HG03457 (cell line): ENCODE results near the gene GFM2.
"Not testable (repeated sequence)": the region's sequence is repeated elsewhere in the genome, so short reads cannot be mapped to it uniquely, and the experiment has no call there.

Source experiments
- ATAC-seq: cut with Tn5 transposase; IDR thresholded peaks from one replicate; pipeline ENCODE4 v1.9.1; 2021; ENCODE audit warnings: moderate number of reproducible peaks; ENCODE audit not compliant: unreplicated experiment

GFM2 gene

GRCh38 chr5:74766849-74767578 is at the start of gene GFM2, which contains the start of gene NSA2:
GFM2 (minus strand) TSS chr5:74767117; CDS start chr5:74763742, 3,375 bp downstream.
NSA2 (plus strand) TSS chr5:74767249; CDS start chr5:74767361, 112 bp downstream.
- peak; percentile 68 for ATAC-seq

GRCh38 chr5:74810915-74811314 is 44.0 kb upstream of the GFM2 start:
- ATAC-seq, result no peak

- no peak for ATAC-seq
These were observed 35.0 kb upstream of the GFM2 start for GRCh38 chr5:74801941-74802340.

GRCh38 chr5:74801197-74801596 is 34.3 kb upstream of the GFM2 start:
- no peak for ATAC-seq

DNA sequence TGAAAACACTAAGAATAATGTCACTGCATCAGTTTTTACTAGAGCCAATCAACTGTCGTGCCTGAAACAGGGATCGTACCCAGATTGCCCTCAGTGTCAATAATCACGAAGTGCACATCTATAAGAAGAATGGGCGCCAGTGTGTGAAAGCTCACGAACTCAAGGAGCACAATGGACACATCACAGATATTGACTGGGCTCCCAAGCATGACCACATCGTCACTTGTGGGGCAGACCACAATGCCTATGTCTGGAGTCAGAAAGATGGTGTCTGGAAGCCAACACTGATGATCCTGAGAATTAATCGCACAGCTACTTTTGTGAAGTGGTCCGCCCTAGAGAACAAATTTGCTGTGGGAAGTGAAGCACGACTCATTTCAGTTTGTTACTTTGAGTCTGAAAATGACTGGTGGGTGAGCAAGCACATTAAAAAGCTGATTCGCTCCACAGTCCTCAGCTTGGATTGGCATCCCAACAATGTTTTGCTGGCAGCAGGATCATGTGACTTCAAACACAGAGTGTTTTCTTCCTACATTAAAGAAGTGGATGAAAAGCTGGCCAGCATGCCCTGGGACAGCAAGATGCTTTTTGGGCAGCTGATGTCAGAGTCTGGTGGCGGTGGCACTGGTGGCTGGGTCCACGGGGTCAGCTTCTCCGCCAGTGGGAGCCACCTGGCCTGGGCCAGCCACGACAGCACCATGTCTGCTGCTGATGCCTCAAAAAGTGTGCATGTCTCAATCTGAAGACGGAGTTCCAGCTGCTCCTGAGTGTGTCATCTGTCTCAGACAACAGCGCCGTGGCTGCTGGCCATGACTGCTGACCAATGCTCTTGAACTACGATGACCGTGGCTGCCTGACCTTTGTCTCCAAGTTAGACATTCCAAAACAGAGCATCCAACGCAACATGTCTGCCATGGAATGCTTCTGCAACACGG is 32.3 kb upstream of the GFM2 start:
- ATAC-seq, result no peak

GRCh38 chr5:74791669-74792068 is 24.8 kb upstream of the GFM2 start:
- ATAC-seq, result not testable (repeated sequence)

GRCh38 chr5:74787424-74787823 is 20.5 kb upstream of the GFM2 start:
- ATAC-seq, result no peak

DNA sequence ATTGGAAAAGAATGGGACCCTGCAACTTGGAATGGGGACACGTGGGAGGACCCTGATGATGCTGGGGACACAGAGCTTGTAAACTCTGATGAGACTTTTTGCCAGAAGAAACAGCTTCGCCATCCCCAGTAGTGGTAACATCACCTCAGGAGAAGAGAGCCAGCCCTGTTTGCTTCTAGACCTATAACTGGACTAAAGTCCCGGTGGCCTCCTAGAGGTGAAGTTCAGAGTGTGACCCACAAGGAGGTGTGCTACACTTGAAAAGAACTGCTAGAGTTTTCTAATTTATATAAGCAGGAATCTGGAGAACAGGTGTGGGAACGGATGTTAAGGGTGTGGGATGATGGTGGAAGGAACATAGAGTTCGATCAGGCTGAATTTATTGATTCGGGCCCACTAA is 19.9 kb upstream of the GFM2 start:
- no peak for ATAC-seq

- no peak for ATAC-seq
These were observed 11.7 kb upstream of the GFM2 start for GRCh38 chr5:74778609-74779008.

- no peak for ATAC-seq
These were observed 5.4 kb upstream of the GFM2 start for GRCh38 chr5:74772359-74772758.

DNA sequence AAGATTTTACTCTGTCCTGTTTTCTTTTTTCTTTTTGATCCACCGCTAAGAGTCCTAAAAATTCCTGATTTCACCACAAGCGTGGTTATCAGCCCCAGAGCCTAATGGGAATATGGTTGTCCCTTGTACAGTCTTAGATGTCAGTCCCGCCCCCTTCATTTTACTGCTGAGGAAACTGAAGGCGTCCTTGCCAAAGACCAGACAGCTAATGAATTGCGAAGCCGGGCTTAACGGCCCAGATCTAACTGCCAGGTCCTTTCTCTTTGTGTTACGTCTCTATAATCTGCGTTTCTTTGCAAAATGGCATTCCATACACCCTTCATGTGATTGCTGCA is 629 bp upstream of the GFM2 start:
- ATAC-seq, result peak; percentile 9

GRCh38 chr5:74766418-74766848 is 484 bp downstream of the GFM2 start:
- ATAC-seq, result peak; percentile 13

DNA sequence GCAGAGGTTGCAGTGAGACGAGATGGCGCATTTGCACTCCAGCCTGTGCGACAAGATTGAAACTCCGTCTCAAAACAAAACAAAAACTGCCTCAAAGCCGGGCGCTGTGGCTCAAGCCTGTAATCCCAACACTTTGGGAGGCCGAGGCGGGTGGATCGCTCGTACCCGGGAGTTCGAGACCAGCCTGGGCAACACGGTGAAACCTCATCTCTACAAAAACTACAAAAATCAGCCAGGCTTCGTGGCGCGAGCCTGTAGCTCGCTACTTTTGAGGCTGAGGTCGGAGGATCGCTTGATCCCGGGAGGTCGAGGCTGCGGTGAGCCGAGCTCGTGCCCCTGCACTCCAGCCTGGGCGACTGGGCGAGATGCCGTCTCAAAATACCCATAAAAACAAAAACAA is 988 bp downstream of the GFM2 start:
- no peak for ATAC-seq

- no peak for ATAC-seq
These were observed 1.7 kb downstream of the GFM2 start for GRCh38 chr5:74765201-74765600.

GRCh38 chr5:74763504-74763903 is 3.4 kb downstream of the GFM2 start:
- no peak for ATAC-seq

GRCh38 chr5:74762599-74762998 is 4.3 kb downstream of the GFM2 start:
- no peak for ATAC-seq

- ATAC-seq, result no peak
These were observed 5.7 kb downstream of the GFM2 start for GRCh38 chr5:74761241-74761640.

- ATAC-seq, result not testable (repeated sequence)
These were observed 18.2 kb downstream of the GFM2 start for GRCh38 chr5:74748742-74749141.

DNA sequence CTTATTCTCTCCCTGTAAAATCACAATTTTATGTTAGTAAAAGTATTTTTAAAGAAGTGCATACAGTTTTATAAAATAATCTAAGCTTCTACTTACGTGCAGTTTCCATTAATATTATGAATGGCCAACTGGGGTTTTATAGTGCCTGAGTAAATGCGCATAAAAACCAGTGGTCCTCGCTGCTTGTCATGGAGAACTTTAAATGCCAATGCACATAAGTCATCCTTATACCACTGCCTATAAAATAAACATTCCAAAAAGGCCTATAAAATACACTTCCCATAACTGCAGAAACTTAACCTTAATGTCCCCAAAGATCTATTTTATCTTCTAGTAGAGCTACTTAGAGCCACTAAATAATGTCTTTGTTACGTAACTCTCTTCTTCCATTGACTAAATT is 28.5 kb downstream of the GFM2 start:
- ATAC-seq, result no peak

GRCh38 chr5:74736759-74737158 is 30.2 kb downstream of the GFM2 start:
- ATAC-seq, result no peak

- ATAC-seq, result no peak
These were observed 41.6 kb downstream of the GFM2 start for GRCh38 chr5:74725331-74725730.

GRCh38 chr5:74722271-74722670 is 44.6 kb downstream of the GFM2 start:
- no peak for ATAC-seq
